HUDEP-2 (cell line): ENCODE data around the gene C1QL1.

Experiments used
- DNase-seq, 76 experiments: peaks; one replicate each; lab custom pipeline; 2025; ENCODE audit not compliant: unreplicated experiment in 76 of 76; lab: John Stamatoyannopoulos, UW

C1QL1 gene

DNA sequence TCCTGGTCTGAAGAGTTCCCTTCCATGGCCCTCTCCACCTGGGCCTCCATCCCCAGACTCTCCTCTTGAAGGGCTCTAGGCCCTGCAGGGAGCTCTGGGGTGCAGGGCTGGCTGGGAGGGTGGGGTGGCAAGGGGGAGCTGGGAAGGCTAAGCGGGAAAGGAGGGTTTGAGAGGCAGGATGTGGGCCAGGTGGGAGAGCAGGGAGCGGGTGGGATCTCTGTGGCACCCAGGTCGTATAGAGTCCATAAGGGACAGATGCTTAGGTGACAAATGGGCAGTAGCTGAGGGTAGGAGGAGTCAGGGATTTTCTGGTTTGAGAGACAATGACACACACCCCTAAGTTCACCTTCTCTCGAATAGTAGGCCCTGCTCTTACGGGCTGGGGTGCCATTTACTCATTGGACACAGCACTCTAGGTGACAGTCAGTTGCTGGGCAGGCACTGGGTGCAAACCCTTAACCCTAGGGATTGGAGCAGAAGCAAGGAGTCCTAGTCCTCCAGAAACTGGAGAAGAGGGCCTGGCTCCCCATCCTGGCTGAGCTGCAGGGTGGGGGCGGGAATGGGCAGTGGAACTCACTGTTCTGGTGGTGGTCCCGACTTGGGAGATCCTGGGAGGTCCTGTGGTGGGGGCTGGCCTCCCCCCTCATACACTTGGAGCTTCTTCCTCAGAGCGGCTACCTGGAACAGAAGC is 35.9 kb downstream of the C1QL1 start:
- DNase-seq: no peak

DNA sequence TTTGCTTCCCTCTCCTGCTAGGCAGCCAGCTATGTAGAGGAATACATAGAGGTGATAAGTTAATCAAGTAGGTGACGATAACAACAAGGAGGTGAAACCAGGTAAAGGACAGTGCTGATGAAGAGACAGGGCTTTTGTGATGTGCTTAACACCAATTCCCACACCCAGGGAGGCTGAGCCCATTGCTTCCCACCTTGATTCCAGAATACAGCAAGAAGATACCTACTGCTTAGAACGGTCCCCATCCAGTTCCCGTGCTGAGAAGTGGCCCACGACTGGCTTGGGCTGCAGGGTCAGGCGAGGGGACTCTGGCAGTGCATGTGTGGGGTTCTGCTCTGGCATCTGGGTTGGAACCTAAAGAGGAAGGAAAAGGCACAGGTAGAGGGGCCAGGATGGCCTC is 36.7 kb downstream of the C1QL1 start:
- no peak for DNase-seq

GRCh38 chr17:44930667-44931066 is 37.4 kb downstream of the C1QL1 start:
- no peak for DNase-seq

- DNase-seq: no peak
Measured at GRCh38 chr17:44928950-44929720, 39.0 kb downstream of the C1QL1 start.

DNA sequence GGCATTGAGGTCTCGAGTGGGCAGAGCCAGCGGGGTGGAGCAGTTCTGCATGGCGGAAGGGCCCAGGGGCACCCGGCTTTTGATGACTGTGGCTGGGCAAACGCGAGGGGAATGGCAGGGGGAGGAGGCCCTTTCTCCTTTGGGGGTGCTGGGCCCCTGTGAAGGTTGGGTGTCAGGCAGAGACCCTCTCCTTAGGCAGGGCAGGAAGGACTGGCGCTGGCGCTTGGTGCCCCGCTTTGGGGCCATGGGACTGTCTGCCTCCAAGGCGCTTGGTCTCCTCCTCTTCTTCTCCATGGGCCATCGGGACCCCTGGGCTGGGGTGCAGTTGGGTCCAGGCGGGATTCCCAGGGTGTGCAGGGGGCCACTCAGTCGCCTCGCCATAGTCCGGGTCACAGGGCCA is 40.0 kb downstream of the C1QL1 start:
- no peak for DNase-seq

GRCh38 chr17:44927696-44928095 is 40.4 kb downstream of the C1QL1 start:
- DNase-seq: no peak

- no peak for DNase-seq
Measured at GRCh38 chr17:44926821-44927525, 41.1 kb downstream of the C1QL1 start.

DNA sequence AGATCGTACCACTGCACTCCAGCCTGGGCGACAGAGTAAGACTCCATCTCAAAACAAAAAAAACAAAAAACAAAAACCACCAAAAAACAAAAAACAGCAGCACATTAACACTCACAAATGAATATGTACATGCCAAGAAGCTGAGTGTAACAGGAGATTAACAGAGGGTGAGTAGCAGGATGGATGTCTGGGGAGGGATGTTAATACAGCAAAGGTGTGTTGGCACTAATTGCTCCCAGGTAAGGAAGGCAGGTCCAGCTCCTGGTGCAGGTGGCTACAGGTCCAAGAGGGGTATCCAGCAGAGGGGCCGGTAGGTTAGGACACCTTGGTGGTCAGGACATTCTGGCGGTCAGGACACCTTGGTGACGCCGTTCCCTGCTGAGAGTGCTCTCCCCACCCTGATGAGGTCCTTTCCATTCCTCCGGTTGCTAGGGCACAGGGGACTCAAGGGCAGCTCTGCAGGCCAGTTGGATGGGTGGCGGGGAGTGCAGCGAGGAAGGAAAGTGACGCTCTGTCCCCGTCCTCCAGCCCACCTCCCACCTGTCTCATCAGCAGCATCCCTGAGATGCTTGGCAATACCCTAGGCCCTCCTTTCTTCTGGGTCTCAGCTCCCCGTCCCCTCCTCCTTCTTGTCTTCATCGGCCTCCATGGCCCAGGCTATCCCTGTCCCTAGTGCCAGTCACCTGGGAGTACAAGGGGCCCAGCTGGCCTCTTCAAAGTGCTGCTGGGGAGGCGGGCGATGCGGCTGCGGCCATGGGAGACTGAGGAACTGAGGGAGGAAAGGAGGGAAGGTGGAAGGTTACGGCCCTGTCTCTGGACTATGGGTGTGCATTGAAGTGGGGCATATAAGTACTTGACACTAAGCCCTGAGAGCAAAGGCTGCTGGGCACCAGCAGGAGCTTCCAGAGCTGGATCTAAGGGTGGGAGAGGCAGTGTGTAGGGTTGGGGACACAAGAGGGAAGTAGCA is 42.1 kb downstream of the C1QL1 start:
- no peak for DNase-seq

GRCh38 chr17:44924107-44924544 is 44.0 kb downstream of the C1QL1 start:
- no peak for DNase-seq

DNA sequence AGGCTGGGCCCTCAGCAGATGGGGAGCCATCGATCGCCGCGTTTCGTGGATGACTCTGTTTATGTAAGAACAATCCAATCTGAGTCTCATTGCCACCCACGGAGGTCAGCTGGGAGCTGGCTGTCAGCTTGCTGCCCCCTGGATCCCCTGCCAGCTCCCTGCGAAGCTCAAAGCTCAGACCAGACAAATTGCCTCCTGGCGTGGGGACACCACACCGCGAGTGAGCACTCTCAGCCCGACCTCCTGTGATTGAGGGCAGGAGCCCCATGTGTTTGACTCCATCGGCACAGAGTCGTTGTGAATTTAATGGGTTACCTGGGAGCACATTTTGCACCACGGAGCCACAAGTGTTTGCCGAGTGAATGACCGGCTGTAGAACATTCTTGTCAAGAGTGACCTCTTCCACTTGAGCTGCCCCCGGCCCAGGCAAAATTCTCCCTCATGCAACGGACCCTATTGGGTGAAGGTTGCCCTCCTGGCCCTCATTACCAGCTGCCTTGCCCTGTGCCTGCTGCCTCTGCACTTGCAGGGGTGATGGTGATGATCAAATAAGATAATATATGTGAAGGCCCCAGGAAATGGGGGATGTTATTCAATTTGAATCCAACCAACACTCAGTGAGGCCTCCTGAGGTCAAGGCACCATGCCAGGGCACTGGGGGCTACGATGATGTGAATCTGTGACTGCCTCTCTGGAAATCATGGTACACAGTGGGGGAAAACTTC is 45.2 kb downstream of the C1QL1 start:
- DNase-seq: no peak

GRCh38 chr17:44922136-44922535 is 46.0 kb downstream of the C1QL1 start:
- DNase-seq: no peak

DNA sequence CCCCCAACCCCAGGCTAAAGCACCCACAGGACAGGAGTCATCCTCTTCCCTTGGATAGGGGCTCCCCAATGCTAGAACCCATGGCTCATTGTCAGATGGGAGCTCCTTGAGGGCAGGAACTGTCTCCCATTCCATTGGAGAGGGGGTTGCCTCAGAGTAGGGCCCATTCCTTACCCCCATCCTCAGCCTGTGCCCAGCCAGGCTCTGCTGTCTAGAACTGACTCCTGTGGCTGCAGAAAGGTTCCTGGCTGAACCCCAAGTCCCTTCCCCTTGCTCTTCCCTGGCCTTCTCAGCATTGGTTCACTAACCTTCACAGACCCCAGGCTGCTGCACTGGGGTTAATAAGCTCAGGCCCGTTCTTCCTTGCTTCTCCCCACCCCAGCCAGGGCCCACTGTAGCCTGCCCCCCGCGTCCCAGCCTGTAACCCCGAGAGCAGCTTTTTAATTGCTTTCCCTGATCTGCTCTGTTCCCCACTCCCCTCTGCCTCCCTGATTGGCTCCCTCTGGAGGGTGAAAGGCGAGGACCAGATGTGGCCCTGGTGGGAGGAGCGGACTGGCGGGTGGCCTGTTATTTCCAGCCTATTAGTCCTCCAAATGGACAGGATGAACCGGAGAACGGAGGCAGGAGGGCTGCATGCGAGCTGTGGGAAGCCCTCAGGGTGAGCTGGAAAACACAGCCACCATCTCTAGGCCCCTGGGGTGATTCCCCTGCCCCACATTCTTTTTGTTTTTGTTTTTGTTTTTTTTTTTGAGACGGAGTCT is 46.8 kb downstream of the C1QL1 start:
- no peak for DNase-seq

DNA sequence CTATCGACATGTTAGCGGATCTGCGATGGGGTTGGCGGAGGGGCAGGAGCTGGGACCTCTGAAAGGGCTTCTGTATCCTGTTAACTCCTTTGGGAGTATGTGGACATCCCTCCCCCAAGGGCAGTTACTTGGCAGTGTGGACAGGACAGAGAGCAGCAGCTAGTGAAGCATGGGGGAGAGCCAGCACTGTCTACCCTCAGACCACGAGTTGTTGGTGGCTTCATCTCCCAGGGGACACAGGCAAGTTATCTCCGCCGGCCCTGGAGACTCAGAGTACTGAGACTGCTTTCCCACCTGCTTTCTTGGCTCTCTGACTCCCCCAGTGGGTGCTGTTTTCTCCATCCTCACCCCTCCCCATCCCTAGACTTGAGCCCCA is 47.5 kb downstream of the C1QL1 start:
- DNase-seq: no peak

DNA sequence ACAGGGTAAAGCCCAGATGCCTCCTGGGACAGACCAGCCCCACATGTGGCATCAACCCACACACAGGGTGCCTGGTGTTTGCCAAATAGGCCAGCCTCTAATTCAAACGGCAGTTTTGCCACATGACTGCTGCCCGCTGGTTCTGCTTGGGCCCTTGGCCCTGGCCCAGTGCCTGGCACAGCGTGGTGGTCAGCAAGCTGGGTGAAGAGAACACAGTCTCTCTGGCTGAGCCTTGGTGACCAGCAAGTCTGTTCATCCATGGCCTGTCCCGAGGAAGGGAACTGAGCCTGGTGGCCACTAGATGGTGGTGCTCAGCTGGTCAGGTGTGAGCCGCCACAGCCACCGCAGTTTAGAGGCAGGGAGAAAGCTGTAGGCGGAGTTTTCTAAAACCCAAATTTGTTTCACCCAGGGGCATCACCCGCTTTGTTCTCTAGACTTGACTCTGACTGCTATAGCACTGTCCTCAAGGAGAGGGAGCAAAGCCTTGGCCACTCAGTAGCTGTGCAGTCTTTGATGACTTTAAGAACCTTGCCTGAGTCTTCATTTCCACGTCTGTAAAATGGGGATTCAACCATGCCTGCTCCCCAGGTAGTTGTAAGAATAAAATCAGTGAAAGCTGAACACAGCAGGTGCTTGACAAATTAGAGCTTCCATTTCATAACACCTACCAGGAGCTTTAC is 48.1 kb downstream of the C1QL1 start:
- peak in 68 of 76 experiments; percentile 8 to 80 (median 56) for DNase-seq

DNA sequence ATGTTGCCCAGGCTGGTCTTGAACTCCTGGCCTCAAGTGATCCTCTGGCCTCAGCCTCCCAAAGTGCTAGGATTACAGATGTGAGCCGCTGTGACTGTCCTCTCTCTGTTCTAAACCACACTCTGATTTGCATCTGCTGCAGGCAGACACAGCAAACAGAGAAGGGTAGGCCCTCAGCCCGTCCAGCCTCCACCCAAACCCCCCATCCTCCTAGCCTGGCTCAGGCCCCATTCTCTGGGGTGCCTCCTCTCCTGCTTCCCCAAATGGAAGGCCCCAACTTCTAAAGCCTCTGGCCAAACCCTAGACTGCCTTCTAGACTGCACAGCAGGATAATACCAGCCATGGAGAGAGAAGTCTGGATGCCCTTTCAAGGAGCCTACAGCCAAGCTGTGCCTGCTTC is 48.7 kb downstream of the C1QL1 start:
- DNase-seq: no peak

GRCh38 chr17:44918006-44918405 is 50.1 kb downstream of the C1QL1 start:
- no peak for DNase-seq

GRCh38 chr17:44917456-44917855 is 50.6 kb downstream of the C1QL1 start:
- no peak for DNase-seq

DNA sequence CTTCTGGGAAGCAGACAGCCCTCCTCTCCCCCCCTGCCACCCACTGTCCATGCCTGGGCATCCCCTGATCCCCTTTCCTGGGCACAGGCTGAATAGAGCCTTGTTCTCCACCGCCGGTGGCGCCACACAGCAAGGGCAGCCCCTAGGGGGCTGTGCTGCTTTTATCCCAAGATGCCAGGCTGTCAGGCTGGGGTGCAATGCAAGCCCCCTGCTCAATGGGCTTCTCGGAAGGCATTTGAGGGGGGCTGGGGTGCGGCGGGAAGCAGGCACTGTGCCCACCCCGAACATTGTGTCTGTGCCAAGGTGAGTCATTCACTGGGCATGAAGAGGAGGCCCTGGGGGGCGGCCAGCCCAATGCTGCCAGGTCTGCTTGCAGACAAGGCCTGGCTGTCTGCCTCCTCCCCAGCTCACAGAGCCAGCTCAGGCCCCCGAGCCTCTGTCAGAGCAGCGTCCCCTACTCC is 51.3 kb downstream of the C1QL1 start:
- no peak for DNase-seq
